ENCODE results near the gene FBXO24. TPM values are rescaled to one million over a fixed set of nuclear protein-coding genes. Genes with fewer than 3 reads are reported as not detected.

FBXO24 gene
- total RNA-seq, 1 experiment from 2014 or later = 1.2 TPM

GRCh38 chr7:100568896-100569844 lies 17.0 kb upstream of the FBXO24 start:
- H3K27me3 ChIP-seq = no peaks in the 10 kb centered on the region
- no peaks in the 10 kb centered on the region for H3K9me3 ChIP-seq
- H3K4me3 ChIP-seq = no peak overlapping the region
- no peaks in the 10 kb centered on the region for H3K36me3 ChIP-seq
- DNase-seq = no peak

DNA sequence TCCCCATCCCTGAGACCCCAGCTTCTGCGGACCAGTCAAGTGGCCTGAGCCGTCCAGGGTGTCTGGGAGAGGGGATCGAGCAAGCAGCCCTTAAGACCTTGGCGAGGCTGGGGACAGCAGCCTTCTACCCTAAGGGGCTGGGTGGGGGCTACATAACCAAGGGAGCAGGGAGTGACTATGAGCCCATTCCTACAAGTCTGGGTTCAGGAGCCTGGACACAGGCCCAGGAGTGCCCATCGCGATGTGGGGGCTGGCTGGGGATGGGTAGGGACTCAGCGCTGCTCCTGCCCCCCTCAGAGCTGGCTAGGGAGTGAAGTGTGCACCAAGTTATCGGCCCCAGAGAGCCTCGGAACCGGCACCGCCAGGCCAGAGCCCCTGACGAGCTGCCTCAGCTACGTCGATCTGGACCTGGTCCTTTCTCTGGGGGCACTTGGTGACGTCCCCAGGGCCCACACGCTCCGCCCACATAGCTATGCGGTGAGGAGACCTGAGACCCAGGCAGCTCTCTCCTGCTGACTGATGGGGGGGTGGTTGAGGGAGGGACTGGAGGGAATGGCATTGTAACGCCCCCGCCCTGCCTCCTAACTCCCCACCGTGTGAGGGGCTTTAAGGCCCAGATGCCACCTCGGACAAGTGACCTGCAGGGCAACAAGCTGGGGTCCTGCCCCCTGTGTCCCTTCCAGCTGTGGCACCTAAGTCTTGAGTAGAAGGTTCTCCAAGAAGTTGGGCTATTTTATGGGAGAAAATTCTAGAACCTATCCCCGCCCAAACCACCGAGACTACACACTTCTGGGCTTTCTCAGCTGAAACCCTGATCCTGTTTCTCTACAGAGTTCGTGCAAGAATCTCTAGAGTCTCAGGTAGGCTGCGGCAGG lies 14.9 kb upstream of the FBXO24 start:
- Histone ChIP-seq H3K4me3 (no peak overlapping the region), H3K27me3 (no peaks in the 10 kb centered on the region), H3K9me3 (no peaks in the 10 kb centered on the region), H3K36me3 (no peaks in the 10 kb centered on the region)
- no peak for DNase-seq

DNA sequence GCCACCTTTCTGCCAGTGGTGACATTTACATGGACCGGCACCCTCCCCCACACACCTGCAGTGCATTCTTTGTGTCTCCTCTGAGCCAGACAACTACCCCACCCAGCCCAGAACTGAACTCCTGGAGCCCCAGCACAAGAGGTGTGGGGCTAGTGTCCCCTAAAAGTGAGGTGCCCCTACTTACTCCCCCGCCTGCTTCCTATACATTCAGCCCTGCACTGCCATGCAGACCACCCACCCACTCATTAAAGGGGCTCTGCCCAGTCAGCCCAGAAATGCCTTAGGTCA lies 14.4 kb upstream of the FBXO24 start:
- Histone ChIP-seq H3K4me3 (no peak overlapping the region), H3K9me3 (no peaks in the 10 kb centered on the region), H3K27me3 (no peaks in the 10 kb centered on the region), H3K36me3 (no peaks in the 10 kb centered on the region)
- DNase-seq = no peak

GRCh38 chr7:100572281-100572948 lies 13.7 kb upstream of the FBXO24 start:
- no peaks in the 10 kb centered on the region for H3K9me3 ChIP-seq
- no peaks in the 10 kb centered on the region for H3K36me3 ChIP-seq
- H3K27me3 ChIP-seq = no peaks in the 10 kb centered on the region
- H3K4me3 ChIP-seq = no peak overlapping the region
- no peak for DNase-seq

DNA sequence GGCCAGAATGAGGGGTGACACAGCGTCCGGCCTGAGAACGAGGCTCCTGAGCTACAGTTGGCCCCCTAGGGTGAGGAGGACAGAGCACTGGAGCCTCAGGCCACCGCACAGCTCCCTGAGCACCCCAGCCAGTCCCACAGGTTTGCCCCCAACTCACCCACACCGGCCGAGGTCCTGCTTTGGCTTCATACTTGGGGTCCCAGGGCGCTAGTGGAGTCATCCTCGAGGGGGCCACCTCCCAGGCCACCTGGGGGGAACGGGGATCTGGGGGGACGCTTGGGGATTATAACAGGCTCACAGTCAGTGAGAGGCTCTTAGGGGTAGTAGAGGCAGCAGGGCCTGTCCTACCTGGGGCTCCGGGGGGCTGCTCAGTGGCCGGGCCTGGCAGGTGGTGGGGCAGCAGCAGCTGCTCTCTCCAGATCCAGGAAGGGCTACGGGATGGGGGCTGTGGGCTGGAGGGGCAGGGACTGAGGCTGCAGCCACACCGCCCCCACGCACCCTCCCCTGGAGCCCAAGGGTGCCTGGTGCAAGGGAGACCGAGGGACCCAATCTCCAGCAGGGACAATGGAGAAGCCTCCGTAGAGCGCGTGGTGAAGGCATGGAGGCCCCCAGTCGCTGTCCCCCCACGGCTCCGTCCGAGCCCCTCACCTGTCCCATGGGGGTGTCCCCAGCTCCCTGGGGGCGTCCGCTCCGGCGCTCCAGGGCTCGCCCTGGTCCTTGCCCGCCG lies 13.0 kb upstream of the FBXO24 start:
- Histone ChIP-seq H3K9me3 (no peaks in the 10 kb centered on the region), H3K36me3 (no peaks in the 10 kb centered on the region), H3K4me3 (no peak overlapping the region), H3K27me3 (no peaks in the 10 kb centered on the region)
- DNase-seq = no peak

DNA sequence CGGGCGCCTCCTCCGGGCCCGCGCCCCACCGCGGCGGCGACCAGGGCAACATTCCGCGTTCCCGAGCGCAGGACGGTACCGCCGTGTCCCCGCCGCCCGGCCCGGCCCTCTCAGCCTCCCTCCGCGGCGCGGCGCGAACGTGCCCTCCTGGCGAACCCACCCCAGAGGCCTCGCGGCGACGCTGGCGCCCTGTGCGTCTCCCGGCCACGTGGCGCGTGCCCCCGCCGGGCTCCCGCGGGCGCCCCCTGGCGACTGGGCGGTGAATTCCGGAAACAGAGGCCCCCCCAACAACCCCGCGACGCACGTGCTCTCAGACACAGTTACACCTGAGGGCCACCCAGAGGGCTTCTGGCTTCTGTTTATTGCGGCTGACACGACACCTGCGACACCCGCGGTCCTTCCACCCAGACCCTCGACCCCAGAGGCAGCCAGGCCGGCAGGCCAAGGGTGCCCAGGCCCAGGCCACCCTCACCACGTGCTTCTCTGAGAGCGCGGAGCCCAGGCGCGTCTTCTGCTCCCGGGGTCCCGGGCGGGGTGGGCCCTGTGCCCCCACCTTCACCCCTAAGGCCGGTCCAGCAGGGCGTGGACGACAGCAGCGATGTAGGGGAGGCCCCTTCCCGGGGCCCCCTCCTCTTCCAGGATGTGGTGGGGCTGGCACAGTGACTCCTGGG lies 12.3 kb upstream of the FBXO24 start, which contains the start of gene SAP25:
Gene SAP25, minus strand, starts transcription at position 210 of the 671 bp plus-strand sequence. Its CDS starts 158 bp downstream, at position 52.
- H3K36me3 ChIP-seq = no peaks in the 10 kb centered on the region
- no peaks in the 10 kb centered on the region for H3K9me3 ChIP-seq
- H3K27me3 ChIP-seq = no peaks in the 10 kb centered on the region
- no peak for DNase-seq
- no peak within 1 kb of the TSS for H3K4me3 ChIP-seq

- Histone ChIP-seq H3K9me3 (no peaks in the 10 kb centered on the region), H3K36me3 (no peaks in the 10 kb centered on the region), H3K4me3 (no peak overlapping the region), H3K27me3 (no peaks in the 10 kb centered on the region)
- no peak for DNase-seq
Measured at GRCh38 chr7:100574362-100575205, 11.5 kb upstream of the FBXO24 start.

- Histone ChIP-seq H3K9me3 (no peaks in the 10 kb centered on the region), H3K36me3 (no peaks in the 10 kb centered on the region), H3K27me3 (no peaks in the 10 kb centered on the region), H3K4me3 (no peak overlapping the region)
- no peak for DNase-seq
Measured at GRCh38 chr7:100575206-100575631, 10.9 kb upstream of the FBXO24 start.

- Histone ChIP-seq H3K4me3 (no peak overlapping the region), H3K9me3 (no peaks in the 10 kb centered on the region), H3K36me3 (no peaks in the 10 kb centered on the region), H3K27me3 (no peaks in the 10 kb centered on the region)
- no peak for DNase-seq
Measured at GRCh38 chr7:100575746-100576383, 10.3 kb upstream of the FBXO24 start.

GRCh38 chr7:100576384-100576993 lies 9.6 kb upstream of the FBXO24 start:
- no peaks in the 10 kb centered on the region for H3K9me3 ChIP-seq
- no peaks in the 10 kb centered on the region for H3K27me3 ChIP-seq
- H3K36me3 ChIP-seq = no peaks in the 10 kb centered on the region
- no peak overlapping the region for H3K4me3 ChIP-seq
- DNase-seq = no peak

DNA sequence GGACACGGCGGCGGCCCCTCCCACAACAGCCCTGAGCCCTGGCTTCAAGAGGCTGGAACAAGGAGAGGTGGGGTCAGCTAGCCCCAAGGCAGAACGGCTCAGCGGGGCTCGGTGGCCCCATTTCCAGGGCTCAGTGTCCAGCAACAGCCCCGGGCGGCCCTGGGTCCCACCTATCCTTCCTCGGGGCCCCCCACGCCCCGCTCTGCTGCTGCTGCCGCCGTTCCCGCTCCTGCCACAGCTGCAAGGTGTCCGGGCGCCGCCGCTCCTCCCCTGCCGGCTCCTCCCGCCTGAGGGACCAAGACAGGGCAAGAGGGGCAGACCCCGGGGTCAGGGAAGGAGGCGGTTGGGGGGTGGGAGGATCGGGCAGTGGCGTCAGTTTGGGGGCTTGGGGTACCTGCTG lies 9.0 kb upstream of the FBXO24 start:
- Histone ChIP-seq H3K36me3 (no peaks in the 10 kb centered on the region), H3K9me3 (no peaks in the 10 kb centered on the region), H3K27me3 (no peaks in the 10 kb centered on the region), H3K4me3 (no peak overlapping the region)
- DNase-seq = no peak

- H3K36me3 ChIP-seq = no peaks in the 10 kb centered on the region
- no peak overlapping the region for H3K4me3 ChIP-seq
- H3K9me3 ChIP-seq = no peaks in the 10 kb centered on the region
- no peak for DNase-seq
- no peaks in the 10 kb centered on the region for H3K27me3 ChIP-seq
Measured at GRCh38 chr7:100577507-100577906, 8.6 kb upstream of the FBXO24 start.

GRCh38 chr7:100578246-100579183 lies 7.6 kb upstream of the FBXO24 start:
- no peak for DNase-seq
- Histone ChIP-seq H3K4me3 (no peak overlapping the region), H3K9me3 (no peaks in the 10 kb centered on the region), H3K27me3 (no peaks in the 10 kb centered on the region), H3K36me3 (no peaks in the 10 kb centered on the region)

All from MG63 (cell line).